H1 (cell line): Measurements from ENCODE around the gene AFAP1L1. TPM values are rescaled to one million over a fixed set of nuclear protein-coding genes. Genes with fewer than 3 reads are reported as not detected.

Experiments used
- CTCF ChIA-PET: fragments of 300-600 bp; sonication (Branson Sonifier 250); formaldehyde crosslinking; loops from one replicate; lab custom pipeline; 2021; ENCODE audit not compliant: partially characterized antibody; lab: Charles Lee
- POLR2A ChIA-PET: fragments of 300-600 bp; sonication (Branson Sonifier 250); formaldehyde crosslinking; loops from one replicate; lab custom pipeline; 2021; ENCODE audit warnings: inconsistent platforms; ENCODE audit not compliant: partially characterized antibody; lab: Charles Lee
- DNase-seq, 2 experiments: peaks; one replicate each; pipeline versions ENCODE4 v3.0.0 to v3.0.0-alpha.2; 2010 to 2022; ENCODE audit warnings: low spot score in 2 of 2, low read depth in 1 of 2, mixed read lengths in 1 of 2
- FAIRE-seq: peaks from 2 replicates; lab custom pipeline; 2011; peaks lifted over from hg19 to GRCh38; lab: Jason Lieb, UNC
- H2AFZ ChIP-seq: 2 replicates; pipeline ENCODE4 v1.8.1; 2012; ENCODE audit warnings: low read length, inconsistent platforms
- H2AK5ac ChIP-seq: 2 replicates; pipeline ENCODE4 v1.6.1; 2013; ENCODE audit warnings: low read depth, low read length
- H2BK120ac ChIP-seq: replicated peaks from 2 replicates; pipeline ENCODE3; 2013; ENCODE audit warnings: low read depth, low read length, inconsistent platforms
- H2BK12ac ChIP-seq: 2 replicates; pipeline ENCODE4 v1.6.1; 2013; ENCODE audit warnings: low read depth, low read length
- H2BK15ac ChIP-seq: 2 replicates; pipeline ENCODE4 v1.6.1; 2013; ENCODE audit warnings: low read length
- H2BK20ac ChIP-seq: 2 replicates; pipeline ENCODE4 v1.6.1; 2013; ENCODE audit warnings: low read length
- H2BK5ac ChIP-seq: 2 replicates; pipeline ENCODE4 v1.6.1; 2013; ENCODE audit warnings: low read depth, low read length
- H3K14ac ChIP-seq: 2 replicates; pipeline ENCODE4 v1.6.1; 2013; ENCODE audit warnings: inconsistent platforms; ENCODE audit not compliant: insufficient read length
- H3K18ac ChIP-seq: 2 replicates; pipeline ENCODE4 v1.6.1; 2013; ENCODE audit warnings: low read length; ENCODE audit errors: extremely low read depth
- H3K23ac ChIP-seq: 2 replicates; pipeline ENCODE4 v1.6.1; 2013; ENCODE audit warnings: inconsistent platforms; ENCODE audit not compliant: insufficient read length
- H3K23me2 ChIP-seq: 2 replicates; pipeline ENCODE4 v1.6.1; 2013; ENCODE audit warnings: low read depth, low read length
- H3K27ac ChIP-seq: 2 replicates; pipeline ENCODE4 v1.6.1; 2011; ENCODE audit warnings: low read depth, low read length, inconsistent platforms
- H3K27me3 ChIP-seq, 4 experiments: replicated peaks in 1 of 4; 1 replicate in 1 of 4; 2 replicates in 3 of 4; pipeline versions ENCODE4 v1.6.1 to v1.8.1; 2011 to 2013; ENCODE audit warnings: low read length in 3 of 4, mild to moderate bottlenecking in 3 of 4, inconsistent platforms in 2 of 4, mixed read lengths in 2 of 4, moderate library complexity in 1 of 4; ENCODE audit not compliant: control insufficient read depth in 3 of 4, insufficient read depth in 3 of 4; ENCODE audit errors: extremely low read depth in 1 of 4
- H3K36me3 ChIP-seq, 4 experiments: 2 replicates each; pipeline versions ENCODE4 v1.6.1 to v1.8.1; 2011 to 2013; ENCODE audit warnings: mild to moderate bottlenecking in 4 of 4, low read length in 3 of 4, moderate library complexity in 2 of 4, control low read depth in 1 of 4, inconsistent platforms in 1 of 4; ENCODE audit not compliant: insufficient read depth in 4 of 4, control insufficient read depth in 2 of 4
- H3K4ac ChIP-seq: replicated peaks from 2 replicates; pipeline ENCODE3; 2013; ENCODE audit warnings: low read length, low read depth, mixed read lengths, inconsistent platforms; ENCODE audit not compliant: insufficient read length
- H3K4me1 ChIP-seq, 4 experiments: replicated peaks in 1 of 4; 1 replicate in 1 of 4; 2 replicates in 3 of 4; pipeline versions ENCODE4 v1.6.1 to v1.8.1; 2011 to 2013; ENCODE audit warnings: low read length in 3 of 4, inconsistent platforms in 2 of 4, mixed read lengths in 1 of 4; ENCODE audit not compliant: insufficient read depth in 4 of 4, control insufficient read depth in 3 of 4
- H3K4me2 ChIP-seq, 2 experiments: 2 replicates each; pipeline versions ENCODE4 v1.6.1 to v1.8.1; 2011 to 2013; ENCODE audit warnings: low read depth in 2 of 2, low read length in 2 of 2, control low read depth in 1 of 2, inconsistent platforms in 1 of 2, mild to moderate bottlenecking in 1 of 2; ENCODE audit not compliant: insufficient read depth in 1 of 2
- H3K4me3 ChIP-seq, 4 experiments: fragments of 200-600, 300-600 bp in 1 of 4; sonication (generic), shearing (Covaris generic), sonication (Bioruptor Twin) in 1 of 4; 2 replicates each; pipeline versions ENCODE4 v1.5.1 to v1.8.1; 2011 to 2016; ENCODE audit warnings: low read length in 4 of 4, low read depth in 3 of 4, control low read depth in 2 of 4, inconsistent platforms in 2 of 4, mild to moderate bottlenecking in 2 of 4, mixed read lengths in 1 of 4, moderate library complexity in 1 of 4; ENCODE audit not compliant: insufficient read depth in 2 of 4; ENCODE audit errors: extremely low read depth in 1 of 4
- H3K56ac ChIP-seq: replicated peaks from 2 replicates; pipeline ENCODE3; 2013; ENCODE audit warnings: low read depth, mild to moderate bottlenecking, mixed read lengths, low read length, inconsistent platforms; ENCODE audit not compliant: insufficient read length
- H3K79me1 ChIP-seq: 2 replicates; pipeline ENCODE4 v1.6.1; 2013; ENCODE audit warnings: low read depth, low read length, control low read depth
- H3K79me2 ChIP-seq, 2 experiments: 2 replicates each; pipeline versions ENCODE4 v1.6.1 to v1.8.1; 2012 to 2013; ENCODE audit warnings: low read length in 2 of 2, mild to moderate bottlenecking in 2 of 2, inconsistent platforms in 1 of 2; ENCODE audit not compliant: insufficient read depth in 2 of 2, control insufficient read depth in 1 of 2
- H3K9ac ChIP-seq, 4 experiments: replicated peaks in 1 of 4; 1 replicate in 1 of 4; 2 replicates in 3 of 4; pipeline versions ENCODE4 v1.6.1 to v1.8.1; 2011 to 2013; ENCODE audit warnings: low read depth in 3 of 4, low read length in 3 of 4, control low read depth in 2 of 4, mild to moderate bottlenecking in 2 of 4, moderate library complexity in 2 of 4, inconsistent platforms in 1 of 4; ENCODE audit errors: extremely low read depth in 1 of 4
- H3K9me3 ChIP-seq, 2 experiments: 2 replicates each; pipeline versions ENCODE4 v1.6.1 to v1.8.1; 2012 to 2013; ENCODE audit warnings: mild to moderate bottlenecking in 2 of 2, moderate library complexity in 2 of 2, control low read depth in 1 of 2, inconsistent platforms in 1 of 2, low read depth in 1 of 2, low read length in 1 of 2, mixed read lengths in 1 of 2; ENCODE audit not compliant: insufficient read depth in 2 of 2
- H4K20me1 ChIP-seq, 2 experiments: replicated peaks in 1 of 2; 2 replicates each; pipeline versions ENCODE3 to v1.8.1; 2011 to 2013; ENCODE audit warnings: inconsistent platforms in 2 of 2, low read length in 2 of 2, mild to moderate bottlenecking in 1 of 2; ENCODE audit not compliant: insufficient read depth in 2 of 2, control insufficient read depth in 1 of 2
- H4K5ac ChIP-seq: 2 replicates; pipeline ENCODE4 v1.6.1; 2013; ENCODE audit warnings: low read length, low read depth, mixed read lengths, inconsistent platforms; ENCODE audit not compliant: insufficient read length
- H4K8ac ChIP-seq: 2 replicates; pipeline ENCODE4 v1.8.0; 2013; ENCODE audit warnings: mild to moderate bottlenecking, moderate library complexity, low read length, inconsistent platforms; ENCODE audit not compliant: insufficient read depth; ENCODE audit errors: extremely low read depth
- H4K91ac ChIP-seq: replicated peaks from 2 replicates; pipeline ENCODE3; 2013; ENCODE audit warnings: low read length, mixed read lengths, inconsistent platforms; ENCODE audit not compliant: insufficient read length
- ATF2 ChIP-seq: IDR thresholded peaks from 2 replicates; pipeline ENCODE4 v1.6.1; 2012; ENCODE audit warnings: low read length, inconsistent platforms
- ATF3 ChIP-seq: IDR thresholded peaks from 2 replicates; pipeline ENCODE4 v1.6.1; 2011; ENCODE audit warnings: low read depth, mild to moderate bottlenecking, low read length; ENCODE audit not compliant: insufficient read depth
- E2F6 ChIP-seq: IDR thresholded peaks from 2 replicates; pipeline ENCODE4 v1.6.1; 2012; ENCODE audit warnings: inconsistent platforms
- EGR1 ChIP-seq: IDR thresholded peaks from 2 replicates; pipeline ENCODE4 v1.6.1; 2011; ENCODE audit warnings: low read depth, low read length, borderline replicate concordance
- EP300 ChIP-seq, 2 experiments: IDR thresholded peaks; 1 replicate in 1 of 2; 2 replicates in 1 of 2; pipeline ENCODE4 v1.6.1; 2011 to 2012; ENCODE audit warnings: low read depth in 2 of 2, low read length in 2 of 2, mild to moderate bottlenecking in 2 of 2, borderline replicate concordance in 1 of 2, inconsistent platforms in 1 of 2, moderate library complexity in 1 of 2
- FOSL1 ChIP-seq: IDR thresholded peaks from 2 replicates; pipeline ENCODE4 v1.6.1; 2011; ENCODE audit warnings: mild to moderate bottlenecking, low read depth, low read length, moderate library complexity; ENCODE audit not compliant: insufficient read depth
- MAFK ChIP-seq: IDR thresholded peaks from 2 replicates; pipeline ENCODE4 v1.6.1; 2012; ENCODE audit warnings: low read depth, mild to moderate bottlenecking, improper control_type of control experiment, low read length
- TCF12 ChIP-seq: IDR thresholded peaks from 2 replicates; pipeline ENCODE4 v1.6.1; 2011; ENCODE audit warnings: low read depth, mild to moderate bottlenecking, low read length
- YY1 ChIP-seq: IDR thresholded peaks from 2 replicates; pipeline ENCODE4 v1.6.1; 2011; ENCODE audit warnings: low read depth, mild to moderate bottlenecking, low read length
- WGBS, 2 experiments: shearing (Covaris generic) in 1 of 2; methylation state at CpG; one replicate each; pipeline versions ENCODE4 v1.1.6 to v1.1.7; 2013 to 2015; ENCODE audit warnings: low lambda C conversion rate in 2 of 2, mixed read lengths in 2 of 2, inconsistent platforms in 1 of 2, low coverage in 1 of 2, missing lambda C conversion rate in 1 of 2; ENCODE audit not compliant: insufficient replicate concordance in 2 of 2, insufficient coverage in 1 of 2, insufficient read length in 1 of 2; ENCODE audit errors: extremely low coverage in 1 of 2, missing lambda C conversion rate in 1 of 2; 5-methylcytosine and 5-hydroxymethylcytosine counted together
- polyA plus RNA-seq, 7 experiments: library from polyadenylated mRNA; depleted of rRNA in 3 of 7; stranded (reverse) in 5 of 7; unstranded in 2 of 7; fragments of >200 nt in 5 of 7; fragments of 200-250 nt in 2 of 7; gene quantifications; 1 replicate in 5 of 7; 2 replicates in 1 of 7; 4 replicates in 1 of 7; pipeline versions ENCODE4 v1.2.1 to v1.2.3, GENCODE V29; 2011 to 2013; ENCODE audit warnings: missing spikeins in 2 of 7, mixed read lengths in 2 of 7
- total RNA-seq: library from RNA; stranded (reverse); fragmentation: NEBNext Ultra II Directional; extraction: Animal tissue kit (Norgen Biotek cat#: 25700); gene quantifications from 2 replicates; pipeline ENCODE4 v1.2.1, GENCODE V29; 2021

AFAP1L1 gene
- total and polyA plus RNA-seq, 2 of the 8 experiments (the other 6 are each of a cell fraction or from before 2014, with no cell fraction given): 0.79 to 4.7 TPM

GRCh38 chr5:149261246-149261645 is 10.4 kb upstream of the AFAP1L1 start:
- H3K9ac ChIP-seq: no peak overlapping the region
- no peak overlapping the region for H2BK15ac ChIP-seq
- no peak overlapping the region for H2AK5ac ChIP-seq
- no peak overlapping the region for H3K27ac ChIP-seq
- POLR2A ChIA-PET: no interaction called here
- no peak overlapping the region for H4K91ac ChIP-seq
- no peak overlapping the region for H3K18ac ChIP-seq
- CTCF ChIA-PET: interaction anchor here (1.3 to 7.5 kb wide), 4 partner anchors 11 to 130 kb away, joined by 3 to 88 read pairs (median 72); partner anchors contain the start of gene ABLIM3
- FAIRE-seq (no peak), DNase-seq (no peak)
- no peak overlapping the region for H4K8ac ChIP-seq
- no peaks in the 10 kb centered on the region; a peak in 1 of 7 replicates for H3K4me1 ChIP-seq
- H3K23me2 ChIP-seq: no peaks in the 10 kb centered on the region
- H3K4me2 ChIP-seq: no peak overlapping the region
- H2BK5ac ChIP-seq: no peak overlapping the region
- H3K4ac ChIP-seq: no peak overlapping the region
- H2AFZ ChIP-seq: no peak overlapping the region
- no peaks in the 10 kb centered on the region for H3K36me3 ChIP-seq
- H3K27me3 ChIP-seq: peaks cover 0 to 11% (median 5%) of the 10 kb centered on the region in 4 experiments; a peak in 6 of 7 replicates
- no peak overlapping the region for H3K56ac ChIP-seq
- H3K4me3 ChIP-seq: no peak overlapping the region
- no peak overlapping the region for H4K5ac ChIP-seq
- no peak overlapping the region for H2BK12ac ChIP-seq
- H4K20me1 ChIP-seq: peaks cover 0 to 2% of the 10 kb centered on the region in 2 experiments
- H3K23ac ChIP-seq: no peak overlapping the region
- no peaks in the 10 kb centered on the region for H3K79me2 ChIP-seq
- H3K79me1 ChIP-seq: no peaks in the 10 kb centered on the region
- H3K14ac ChIP-seq: no peak overlapping the region
- H2BK120ac ChIP-seq: no peak overlapping the region
- WGBS, 2 experiments: 79% methylated on average over 7 of the region's 7 CpGs; no CpG with 5 or more reads in 1 of the 2 experiments
- H3K9me3 ChIP-seq: no peaks in the 10 kb centered on the region
- no peak overlapping the region for H2BK20ac ChIP-seq
- TF ChIP-seq EGR1 (no peak), ATF2 (no peak), EP300 (IDR thresholded peaks at IDR 0.05; ENCODE audit: borderline replicate concordance in 1 of 2, low read depth in 2 of 2, low read length in 2 of 2) (no peak), ATF3 (no peak), TCF12 (no peak), FOSL1 (no peak), E2F6 (no peak), MAFK (no peak), YY1 (no peak)
